ENCODE results near the gene SERTAD4.

DNA sequence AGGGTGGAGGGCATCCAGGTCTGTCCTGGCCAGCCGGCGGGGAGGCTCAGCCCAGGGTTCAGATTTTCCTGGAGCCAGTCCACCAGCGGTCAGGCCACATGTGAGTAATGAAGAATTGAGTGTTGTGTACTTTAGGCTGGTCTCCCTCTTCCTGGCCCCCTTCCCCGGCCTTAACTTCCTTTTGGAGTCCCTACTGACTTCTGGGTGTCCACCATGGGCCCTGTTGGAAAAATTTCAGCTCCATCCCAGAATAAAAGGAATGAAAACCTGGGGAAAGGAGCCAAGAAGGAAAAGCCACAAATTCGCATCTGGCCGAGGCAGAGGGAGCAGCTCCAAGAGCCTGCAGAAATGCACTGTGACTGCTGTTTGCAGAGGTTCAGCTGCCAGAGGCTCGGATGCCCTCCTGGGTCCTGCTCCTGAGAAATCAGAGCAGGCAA lies 60.6 kb downstream of the SERTAD4 start:
- no peak for TF ChIP-seq CTCF (IDR thresholded peaks at IDR 0.05 in 2 of 3, conservative IDR thresholded peaks at IDR 0.05 in 1 of 3; ENCODE audit: control insufficient read depth in 2 of 3, extremely low read depth in 1 of 3, insufficient read depth in 1 of 3, low read depth in 3 of 3, low read length in 3 of 3)
- no peak for TF ChIP-seq ASH2L (IDR thresholded peaks at IDR 0.05; ENCODE audit: borderline replicate concordance, low read depth)
- no peak for TF ChIP-seq SUZ12 (IDR thresholded peaks at IDR 0.05; ENCODE audit: unreplicated experiment)
- no peak for TF ChIP-seq ZBTB11 (CRISPR knock-in tag; IDR thresholded peaks at IDR 0.05)
- TF ChIP-seq ZNF24 (IDR thresholded peaks at IDR 0.05): no peak
- TF ChIP-seq NR2C2 (IDR thresholded peaks at IDR 0.05; ENCODE audit: borderline replicate concordance, control insufficient read depth, insufficient read length, low read depth): no peak
